ENCODE measurements around the gene DUSP11. TPM values are rescaled to one million over a fixed set of nuclear protein-coding genes. Genes with fewer than 3 reads are reported as not detected.

DUSP11 gene
- total RNA-seq, 4 donors from 2014 or later = 23.7 to 40.1 (median 31.6) TPM

GRCh38 chr2:73770725-73771124, 9.2 kb downstream of the DUSP11 start:
- TF ChIP-seq CTCF (IDR thresholded peaks at IDR 0.05; ENCODE audit: low read depth) = no peak

- TF ChIP-seq CTCF (IDR thresholded peaks at IDR 0.05; ENCODE audit: low read depth) = no peak
These were observed 12.9 kb downstream of the DUSP11 start for GRCh38 chr2:73766994-73767393.

GRCh38 chr2:73766349-73766748, 13.6 kb downstream of the DUSP11 start:
- TF ChIP-seq CTCF (IDR thresholded peaks at IDR 0.05; ENCODE audit: low read depth) = no peak

GRCh38 chr2:73764945-73765344, 15.0 kb downstream of the DUSP11 start:
- no peak for TF ChIP-seq CTCF (IDR thresholded peaks at IDR 0.05; ENCODE audit: low read depth)

GRCh38 chr2:73762571-73762970, 17.3 kb downstream of the DUSP11 start:
- TF ChIP-seq CTCF (IDR thresholded peaks at IDR 0.05; ENCODE audit: low read depth) = no peak

GRCh38 chr2:73759904-73760303, 20.0 kb downstream of the DUSP11 start:
- no peak for TF ChIP-seq CTCF (IDR thresholded peaks at IDR 0.05; ENCODE audit: low read depth)

GRCh38 chr2:73759285-73759764, 20.6 kb downstream of the DUSP11 start:
- TF ChIP-seq CTCF (IDR thresholded peaks at IDR 0.05; ENCODE audit: low read depth) = no peak

Measured in subcutaneous adipose tissue (tissue), 4 donors.